Ovary (tissue), 9 donors: ENCODE measurements around the gene AGAP2. TPM values are rescaled to one million over a fixed set of nuclear protein-coding genes. Genes with fewer than 3 reads are reported as not detected.
"Not testable (repeated sequence)": the region's sequence is repeated elsewhere in the genome, so short reads cannot be mapped to it uniquely, and the experiment has no call there.

Experiments
- DNase-seq, 5 donors: peaks; one replicate each; pipeline ENCODE4 v3.0.0-alpha.2; 2019 to 2020
- H3K27ac ChIP-seq, 2 donors: fragments of 200-600 bp; one replicate each; pipeline versions ENCODE4 v1.5.1 to v1.8.0; 2019 to 2022
- H3K27me3 ChIP-seq: fragments of 200-600 bp; one replicate; pipeline ENCODE4 v1.8.0; 2022
- H3K36me3 ChIP-seq: fragments of 200-600 bp; sonication (generic); one replicate; pipeline ENCODE4 v1.5.1; 2019
- H3K4me1 ChIP-seq: one replicate; pipeline ENCODE4 v1.8.1; 2013; ENCODE audit warnings: mild to moderate bottlenecking, moderate library complexity; ENCODE audit not compliant: insufficient read depth
- H3K4me3 ChIP-seq: fragments of 200-600 bp; sonication (generic); one replicate; pipeline ENCODE4 v1.5.1; 2017
- H3K9me3 ChIP-seq, 2 donors: fragments of 200-600 bp in 1 of 2; sonication (generic) in 1 of 2; one replicate each; pipeline versions ENCODE4 v1.5.1 to v1.8.1; 2013 to 2019; ENCODE audit warnings: mild to moderate bottlenecking in 1 of 2, moderate library complexity in 1 of 2
- EP300 ChIP-seq: sonication (generic); formaldehyde crosslinking; IDR thresholded peaks from one replicate; pipeline ENCODE4 v1.6.1; 2017; ENCODE audit warnings: antibody characterized with exemption
- POLR2A ChIP-seq: fragments of 450-650 bp; IDR thresholded peaks from one replicate; pipeline ENCODE4 v1.6.1; 2017; ENCODE audit warnings: antibody characterized with exemption, mild to moderate bottlenecking, moderate library complexity
- WGBS, 3 donors: extraction: QIAGEN DNeasy Blood & Tissue Kit in 1 of 3; methylation state at CpG; one replicate each; pipeline versions ENCODE4 v1.1.5 to v1.1.7; 2013 to 2017; 5-methylcytosine and 5-hydroxymethylcytosine counted together
- intact Hi-C, 4 donors: fragments of 100-400 bp; cut with DNase I; formaldehyde crosslinking; loops; one replicate each; pipeline versions ENCODE4 v1.11.0 to v1.15.1; 2022 to 2023
- microRNA-seq, 3 donors: library from miRNA; unstranded; fragments of <30 nt; microRNA quantifications; one replicate each; pipeline versions ENCODE4 to v1.2.0, GENCODE V29; 2019 to 2020
- polyA plus RNA-seq, 2 donors: library from polyadenylated mRNA; stranded (reverse); fragments of 200-250 nt in 1 of 2; fragments of 350-450 nt in 1 of 2; fragmentation: Illumina TruSeq in 1 of 2; extraction: RNeasy Lipid Tissue Mini Kit (QIAGEN cat#74804) in 1 of 2; gene quantifications; one replicate each; pipeline ENCODE4 v1.2.3, GENCODE V29; 2013 to 2014
- total RNA-seq, 7 donors: library from RNA; depleted of rRNA in 2 of 7; stranded (reverse); fragments of >200 nt in 2 of 7; fragmentation: NEBNext Ultra II Directional in 3 of 7; extraction: Animal tissue kit (Norgen Biotek cat#: 25700) in 3 of 7; gene quantifications; one replicate each; pipeline versions ENCODE4 v1.1.0 to v1.2.4, GENCODE V29; 2016 to 2023
- TF ChIP-seq, protein P1 (sequence below), 3 donors: fragments of 450-650 bp in 2 of 3; fragments of 200-600 bp in 1 of 3; IDR thresholded peaks; one replicate each; pipeline versions ENCODE4 v1.5.1 to v1.8.0; 2016 to 2022; ENCODE audit warnings: antibody characterized with exemption in 3 of 3, mild to moderate bottlenecking in 1 of 3
- donor health status: DM: no; HTN: no; CAD: no; lungs with moderate emphysema.
- donor health status: DM: no; HTN: no; CAD: no.
- donor health status: Bipolar disorder and iron deficiency.
- donor health status: DM: yes; HTN: yes; CAD: no.
- donor health status: DM: no; HTN: no; CAD: no.
- donor health status: DM: yes; HTN: yes; CAD: no.

The AGAP2 gene
- total and polyA plus RNA-seq, 9 donors: 0.33 to 1.3 (median 0.60) TPM

DNA sequence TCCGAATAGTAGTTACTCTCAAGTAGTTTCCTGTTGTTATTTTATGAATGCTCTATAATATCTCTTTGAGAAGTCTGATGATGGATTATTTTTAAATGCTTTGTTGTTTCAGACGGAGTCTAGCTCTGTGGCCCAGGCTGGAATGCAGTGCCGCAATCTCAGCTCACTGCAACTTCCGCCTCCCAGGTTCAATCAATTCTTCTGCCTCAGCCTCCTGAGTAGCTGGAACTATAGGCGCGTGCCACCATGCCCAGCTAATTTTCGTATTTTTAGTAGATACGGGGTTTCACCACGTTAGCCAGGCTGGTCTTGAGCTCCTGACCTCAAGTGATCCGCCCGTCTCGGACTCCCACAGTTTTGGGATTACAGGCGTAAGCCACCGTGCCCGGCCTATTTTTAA lies 46.0 kb downstream of the AGAP2 start:
- Histone ChIP-seq H3K4me3 (no peak overlapping the region), H3K27ac (no peak overlapping the region), H3K36me3 (no peaks in the 10 kb centered on the region), H3K9me3 (no peaks in the 10 kb centered on the region), H3K4me1 (peaks cover 4% of the 10 kb centered on the region), H3K27me3 (no peaks in the 10 kb centered on the region)
- 77 to 90% (median 88%) methylated on average over 15 of the region's 15 CpGs for WGBS, 3 donors
- no peak for DNase-seq
- intact Hi-C loops: no loop called here
- TF ChIP-seq, protein P1, sequence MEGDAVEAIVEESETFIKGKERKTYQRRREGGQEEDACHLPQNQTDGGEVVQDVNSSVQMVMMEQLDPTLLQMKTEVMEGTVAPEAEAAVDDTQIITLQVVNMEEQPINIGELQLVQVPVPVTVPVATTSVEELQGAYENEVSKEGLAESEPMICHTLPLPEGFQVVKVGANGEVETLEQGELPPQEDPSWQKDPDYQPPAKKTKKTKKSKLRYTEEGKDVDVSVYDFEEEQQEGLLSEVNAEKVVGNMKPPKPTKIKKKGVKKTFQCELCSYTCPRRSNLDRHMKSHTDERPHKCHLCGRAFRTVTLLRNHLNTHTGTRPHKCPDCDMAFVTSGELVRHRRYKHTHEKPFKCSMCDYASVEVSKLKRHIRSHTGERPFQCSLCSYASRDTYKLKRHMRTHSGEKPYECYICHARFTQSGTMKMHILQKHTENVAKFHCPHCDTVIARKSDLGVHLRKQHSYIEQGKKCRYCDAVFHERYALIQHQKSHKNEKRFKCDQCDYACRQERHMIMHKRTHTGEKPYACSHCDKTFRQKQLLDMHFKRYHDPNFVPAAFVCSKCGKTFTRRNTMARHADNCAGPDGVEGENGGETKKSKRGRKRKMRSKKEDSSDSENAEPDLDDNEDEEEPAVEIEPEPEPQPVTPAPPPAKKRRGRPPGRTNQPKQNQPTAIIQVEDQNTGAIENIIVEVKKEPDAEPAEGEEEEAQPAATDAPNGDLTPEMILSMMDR (IDR thresholded peaks at IDR 0.05): no peak
- no peak for TF ChIP-seq POLR2A
- no peak for TF ChIP-seq EP300

DNA sequence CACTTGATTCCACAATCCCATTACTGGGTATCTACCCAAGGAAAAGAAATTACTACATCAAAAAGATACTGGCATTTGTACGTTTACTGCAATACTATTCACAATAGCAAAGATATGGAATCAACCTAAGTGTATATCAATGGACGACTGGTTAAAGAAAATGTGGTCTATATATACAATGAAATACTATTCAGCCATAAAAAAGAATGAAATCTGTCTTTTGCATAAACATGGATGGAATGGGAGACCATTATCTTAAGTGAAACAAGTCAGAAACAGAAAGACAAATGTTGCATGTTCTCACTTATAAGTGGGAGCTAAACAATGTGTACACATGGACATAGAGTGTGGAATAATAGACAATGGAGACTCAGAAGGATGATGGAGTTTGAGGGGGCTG lies 49.6 kb downstream of the AGAP2 start:
- Histone ChIP-seq H3K4me3 (no peak overlapping the region), H3K9me3 (no peaks in the 10 kb centered on the region), H3K4me1 (peaks cover 2% of the 10 kb centered on the region), H3K27me3 (no peaks in the 10 kb centered on the region), H3K27ac (no peak overlapping the region), H3K36me3 (no peaks in the 10 kb centered on the region)
- intact Hi-C loops: no loop called here
- no peak for DNase-seq
- 52 to 64% (median 53%) methylated on average over 2 of the region's 2 CpGs for WGBS, 3 donors
- TF ChIP-seq, protein P1 (IDR thresholded peaks at IDR 0.05): no peak
- TF ChIP-seq POLR2A: no peak
- no peak for TF ChIP-seq EP300

DNA sequence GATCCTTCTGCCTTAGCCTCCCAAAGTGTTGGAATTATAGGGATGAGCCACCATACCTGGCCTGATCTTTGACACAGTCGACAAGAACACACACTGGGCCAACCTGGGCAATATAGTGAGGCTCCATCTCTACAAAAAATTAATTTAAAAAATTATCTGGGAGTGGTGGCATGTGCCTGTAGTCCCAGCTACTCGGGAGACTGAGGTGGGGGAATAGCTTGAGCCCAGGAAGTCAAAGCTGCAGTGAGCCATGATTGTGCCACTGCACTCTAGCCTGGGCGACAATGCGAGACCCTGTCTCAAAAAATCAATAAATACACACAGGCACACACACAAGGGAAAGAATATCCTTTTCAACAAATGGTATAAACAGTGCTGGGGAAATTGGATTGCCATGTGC lies 50.7 kb downstream of the AGAP2 start:
- 70 to 80% (median 74%) methylated on average over 4 of the region's 4 CpGs for WGBS, 3 donors
- no peaks in the 10 kb centered on the region for H3K36me3 ChIP-seq
- no peak for DNase-seq
- H3K27ac ChIP-seq: no peak overlapping the region
- H3K27me3 ChIP-seq: no peaks in the 10 kb centered on the region
- no peak for TF ChIP-seq POLR2A
- TF ChIP-seq EP300: no peak
- no peaks in the 10 kb centered on the region for H3K9me3 ChIP-seq
- no peaks in the 10 kb centered on the region for H3K4me1 ChIP-seq
- intact Hi-C loops: no loop called here
- H3K4me3 ChIP-seq: no peak overlapping the region

DNA sequence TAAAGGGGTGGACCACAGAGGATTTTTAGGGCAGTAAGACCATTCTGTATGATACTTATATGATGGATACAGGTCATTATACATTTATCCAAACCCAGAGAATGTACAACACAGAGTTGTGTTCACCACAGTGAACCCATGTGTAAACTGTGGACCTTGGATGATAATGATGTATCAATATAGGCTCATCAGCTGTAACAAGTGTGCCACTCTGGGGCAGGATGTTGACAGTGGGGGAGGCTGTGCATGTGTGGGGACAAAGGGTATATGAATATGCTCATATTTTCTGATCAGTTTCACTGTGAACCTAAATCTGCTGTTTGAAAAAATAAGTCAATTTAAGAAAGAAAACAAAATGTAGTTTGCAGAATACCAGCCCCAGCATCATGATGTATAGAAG lies 58.8 kb downstream of the AGAP2 start:
- Histone ChIP-seq H3K4me1 (no peaks in the 10 kb centered on the region), H3K36me3 (no peaks in the 10 kb centered on the region), H3K4me3 (no peak overlapping the region), H3K27me3 (no peaks in the 10 kb centered on the region), H3K9me3 (peaks cover 0 to 2% of the 10 kb centered on the region in 2 donors), H3K27ac (no peak overlapping the region)
- no peak for DNase-seq
- intact Hi-C loops: no loop called here
- TF ChIP-seq EP300 (no peak), POLR2A (no peak)

DNA sequence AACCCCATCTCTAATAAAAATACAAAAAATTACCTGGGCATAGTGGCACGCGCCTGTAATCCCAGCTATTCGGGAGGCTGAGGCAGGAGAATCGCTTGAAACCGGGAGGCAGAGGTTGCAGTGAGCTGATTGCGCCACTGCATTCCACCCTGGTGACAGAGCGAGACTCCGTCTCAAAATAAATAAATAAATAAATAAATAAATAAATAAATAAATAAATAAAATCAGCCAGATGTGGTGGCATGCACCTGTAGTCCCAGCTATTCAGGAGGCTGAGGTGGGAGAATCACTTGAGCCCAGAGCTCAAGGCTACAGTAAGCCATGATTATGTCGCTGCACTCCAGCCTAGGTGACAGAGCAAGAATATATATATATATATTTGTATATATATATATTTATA lies 60.6 kb downstream of the AGAP2 start:
- H3K9me3 ChIP-seq, H3K36me3 ChIP-seq, H3K4me3 ChIP-seq, intact Hi-C loops, H3K27me3 ChIP-seq, DNase-seq, H3K27ac ChIP-seq, H3K4me1 ChIP-seq: not testable (repeated sequence)
- WGBS, 3 donors: 87 to 92% (median 89%) methylated on average over 9 of the region's 9 CpGs

DNA sequence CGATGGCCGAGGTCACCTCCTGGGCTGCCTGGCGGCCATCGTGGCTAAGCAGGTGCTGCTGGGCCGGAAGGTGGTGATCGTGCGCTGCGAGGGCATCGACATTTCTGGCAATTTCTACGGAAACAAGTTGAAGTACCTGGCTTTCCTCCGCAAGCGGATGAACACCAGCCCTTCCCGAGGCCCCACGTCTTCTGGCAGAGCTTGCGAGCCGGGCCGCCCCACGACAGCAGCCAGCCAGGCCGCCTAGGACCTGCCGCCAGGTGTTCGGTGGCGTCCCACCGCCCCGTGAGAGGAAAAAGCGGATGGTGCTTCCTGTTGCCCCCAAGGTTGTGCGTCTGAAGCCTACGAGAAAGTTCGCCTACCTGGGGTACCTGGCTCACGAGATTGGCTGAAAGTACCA lies 63.9 kb downstream of the AGAP2 start:
- Histone ChIP-seq H3K4me1 (no peaks in the 10 kb centered on the region), H3K36me3 (no peaks in the 10 kb centered on the region), H3K27ac (no peak overlapping the region), H3K4me3 (no peak overlapping the region), H3K27me3 (no peaks in the 10 kb centered on the region), H3K9me3 (no peaks in the 10 kb centered on the region)
- intact Hi-C loops: no loop called here
- DNase-seq: no peak
- 88 to 92% (median 90%) methylated on average over 29 of the region's 29 CpGs for WGBS, 3 donors
- TF ChIP-seq, protein P1 (IDR thresholded peaks at IDR 0.05): no peak
- TF ChIP-seq EP300 (no peak), POLR2A (no peak)

Small RNA genes lying within 50 kb of the gene (microRNA-seq; reads per million reads assigned to microRNA genes)
- gene MIR6759: 0 reads per million in 3 donors

Other genes with a start within 250 kb of the AGAP2 start
- 10 to 100 TPM; 22.1 to 84.9 (median 29.2) TPM for gene DDIT3, start 218.2 kb downstream of the AGAP2 start, total RNA-seq
- 10 to 100 TPM; 34.9 to 62.1 TPM for gene DDIT3, start 218.2 kb downstream of the AGAP2 start, polyA plus RNA-seq
- 100 to 1,000 TPM in 2 of 7 donors, 10 to 100 TPM in 5; 25.2 to 122 (median 79.7) TPM for gene MBD6, start 215.9 kb downstream of the AGAP2 start, total RNA-seq
- gene MBD6, start 215.9 kb downstream of the AGAP2 start, polyA plus RNA-seq: 10 to 100 TPM; 18.1 to 35.0 TPM
- 100 to 1,000 TPM in 1 of 7 donors, 10 to 100 TPM in 6; 70.7 to 100 (median 97.4) TPM for gene DCTN2, start 191.6 kb downstream of the AGAP2 start, total RNA-seq
- gene DCTN2, start 191.6 kb downstream of the AGAP2 start, polyA plus RNA-seq: 100 to 1,000 TPM; 128 to 226 TPM
- gene KIF5A, start 188.7 kb downstream of the AGAP2 start, total RNA-seq: under 1 TPM in 6 of 7 donors, not detected in 1; 0.08 to 0.48 (median 0.30) TPM
- under 1 TPM; 0.15 to 0.48 TPM for gene KIF5A, start 188.7 kb downstream of the AGAP2 start, polyA plus RNA-seq
- gene PIP4K2C, start 147.6 kb downstream of the AGAP2 start, total RNA-seq: 10 to 100 TPM; 16.9 to 30.4 (median 21.2) TPM
- gene PIP4K2C, start 147.6 kb downstream of the AGAP2 start, polyA plus RNA-seq: 10 to 100 TPM; 13.1 to 42.0 TPM
- 10 to 100 TPM; 50.0 to 75.2 (median 57.8) TPM for gene DTX3, start 133.9 kb downstream of the AGAP2 start, total RNA-seq
- gene DTX3, start 133.9 kb downstream of the AGAP2 start, polyA plus RNA-seq: 10 to 100 TPM; 37.9 to 56.2 TPM
- 10 to 100 TPM; 22.1 to 48.4 (median 37.1) TPM for gene ARHGEF25, start 127.3 kb downstream of the AGAP2 start, total RNA-seq
- gene ARHGEF25, start 127.3 kb downstream of the AGAP2 start, polyA plus RNA-seq: 10 to 100 TPM; 47.4 to 48.8 TPM
- gene B4GALNT1, start 105.5 kb downstream of the AGAP2 start, total RNA-seq: 1 to 10 TPM in 1 of 7 donors, under 1 TPM in 6; 0.28 to 1.5 (median 0.56) TPM
- 1 to 10 TPM in 1 of 2 donors, under 1 TPM in 1; 0.22 to 1.3 TPM for gene B4GALNT1, start 105.5 kb downstream of the AGAP2 start, polyA plus RNA-seq
- 100 to 1,000 TPM; 128 to 227 (median 200) TPM for gene OS9, start 44.6 kb downstream of the AGAP2 start, total RNA-seq
- 100 to 1,000 TPM; 197 to 387 TPM for gene OS9, start 44.6 kb downstream of the AGAP2 start, polyA plus RNA-seq
- 10 to 100 TPM; 27.7 to 64.0 (median 32.5) TPM for gene TSPAN31, start 6.3 kb upstream of the AGAP2 start, total RNA-seq
- gene TSPAN31, start 6.3 kb upstream of the AGAP2 start, polyA plus RNA-seq: 10 to 100 TPM; 44.0 to 63.7 TPM
- 100 to 1,000 TPM; 111 to 175 (median 122) TPM for gene CDK4, start 13.6 kb upstream of the AGAP2 start, total RNA-seq
- 100 to 1,000 TPM in 1 of 2 donors, 10 to 100 TPM in 1; 82.7 to 127 TPM for gene CDK4, start 13.6 kb upstream of the AGAP2 start, polyA plus RNA-seq
- 10 to 100 TPM in 1 of 7 donors, 1 to 10 TPM in 6; 5.0 to 15.2 (median 7.7) TPM for gene MARCHF9, start 16.4 kb upstream of the AGAP2 start, total RNA-seq
- gene MARCHF9, start 16.4 kb upstream of the AGAP2 start, polyA plus RNA-seq: 1 to 10 TPM; 5.0 to 7.9 TPM
- gene CYP27B1, start 28.3 kb upstream of the AGAP2 start, total RNA-seq: 1 to 10 TPM in 4 of 7 donors, under 1 TPM in 3; 0.12 to 2.5 (median 1.0) TPM
- gene CYP27B1, start 28.3 kb upstream of the AGAP2 start, polyA plus RNA-seq: under 1 TPM; 0.18 to 0.30 TPM
- 10 to 100 TPM in 6 of 7 donors, 1 to 10 TPM in 1; 5.7 to 48.6 (median 26.4) TPM for gene METTL1, start 33.4 kb upstream of the AGAP2 start, total RNA-seq
- 10 to 100 TPM; 10.6 to 29.3 TPM for gene METTL1, start 33.4 kb upstream of the AGAP2 start, polyA plus RNA-seq
- gene EEF1AKMT3, start 33.9 kb upstream of the AGAP2 start, total RNA-seq: 10 to 100 TPM; 11.0 to 18.0 (median 15.2) TPM
- 10 to 100 TPM; 10.4 to 15.0 TPM for gene EEF1AKMT3, start 33.9 kb upstream of the AGAP2 start, polyA plus RNA-seq
- gene TSFM, start 44.0 kb upstream of the AGAP2 start, total RNA-seq: 10 to 100 TPM; 13.2 to 23.0 (median 20.1) TPM
- 10 to 100 TPM; 17.5 to 28.1 TPM for gene TSFM, start 44.0 kb upstream of the AGAP2 start, polyA plus RNA-seq
- 1 to 10 TPM; 1.4 to 5.3 (median 4.7) TPM for gene AVIL, start 80.0 kb upstream of the AGAP2 start, total RNA-seq
- gene AVIL, start 80.0 kb upstream of the AGAP2 start, polyA plus RNA-seq: 1 to 10 TPM; 2.9 to 8.1 TPM
- gene CTDSP2, start 108.0 kb upstream of the AGAP2 start, total RNA-seq: 100 to 1,000 TPM in 6 of 7 donors, 10 to 100 TPM in 1; 73.1 to 212 (median 189) TPM
- gene CTDSP2, start 108.0 kb upstream of the AGAP2 start, polyA plus RNA-seq: 100 to 1,000 TPM in 1 of 2 donors, 10 to 100 TPM in 1; 94.8 to 165 TPM
- 1 to 10 TPM; 2.7 to 5.5 (median 5.1) TPM for gene ATP23, start 202.8 kb upstream of the AGAP2 start, total RNA-seq
- gene ATP23, start 202.8 kb upstream of the AGAP2 start, polyA plus RNA-seq: 1 to 10 TPM; 3.6 to 4.0 TPM